HFFc6 (cell line): ENCODE measurements around the gene ZMAT3. TPM values are rescaled to one million over a fixed set of nuclear protein-coding genes. Genes with fewer than 3 reads are reported as not detected.

Source experiments
- DNase-seq: peaks from one replicate; pipeline ENCODE4 v3.0.0-alpha.2; 2018
- H3K27ac Mint-ChIP-seq: 2 replicates; pipeline ENCODE4 v1.8.0; 2020; ENCODE audit warnings: mild to moderate bottlenecking, mixed read lengths
- H3K27me3 Mint-ChIP-seq: 2 replicates; pipeline ENCODE4 v1.8.0; 2021; ENCODE audit warnings: mild to moderate bottlenecking, moderate library complexity, mixed read lengths; ENCODE audit not compliant: insufficient read depth
- H3K36me3 Mint-ChIP-seq: 2 replicates; pipeline ENCODE4 v1.8.0; 2021; ENCODE audit warnings: low read depth, mixed read lengths
- H3K4me1 Mint-ChIP-seq: 2 replicates; pipeline ENCODE4 v1.8.0; 2020; ENCODE audit warnings: low read depth, mixed read lengths
- H3K4me3 Mint-ChIP-seq: 2 replicates; pipeline ENCODE4 v1.8.0; 2020; ENCODE audit warnings: mild to moderate bottlenecking, moderate library complexity, mixed read lengths
- H3K9me3 Mint-ChIP-seq: 2 replicates; pipeline ENCODE4 v1.8.0; 2020; ENCODE audit warnings: mild to moderate bottlenecking, mixed read lengths
- total RNA-seq, 6 experiments: library from RNA; stranded (reverse); fragmentation: NEBNext Ultra II Directional; extraction: Animal tissue kit (Norgen Biotek cat#: 25700); gene quantifications; 2 replicates in 1 of 6; 3 replicates in 5 of 6; pipeline ENCODE4 v1.2.3, GENCODE V29; 2021
- TF ChIP-seq, protein P1 (sequence below): fragments of 200-600 bp; sonication (generic); IDR thresholded peaks from 2 replicates; pipeline ENCODE4 v1.5.0; 2021; ENCODE audit warnings: antibody characterized with exemption, mild to moderate bottlenecking

ZMAT3 gene
- total RNA-seq, 6 experiments from 2014 or later = 70.6 to 100 (median 83.7) TPM

DNA sequence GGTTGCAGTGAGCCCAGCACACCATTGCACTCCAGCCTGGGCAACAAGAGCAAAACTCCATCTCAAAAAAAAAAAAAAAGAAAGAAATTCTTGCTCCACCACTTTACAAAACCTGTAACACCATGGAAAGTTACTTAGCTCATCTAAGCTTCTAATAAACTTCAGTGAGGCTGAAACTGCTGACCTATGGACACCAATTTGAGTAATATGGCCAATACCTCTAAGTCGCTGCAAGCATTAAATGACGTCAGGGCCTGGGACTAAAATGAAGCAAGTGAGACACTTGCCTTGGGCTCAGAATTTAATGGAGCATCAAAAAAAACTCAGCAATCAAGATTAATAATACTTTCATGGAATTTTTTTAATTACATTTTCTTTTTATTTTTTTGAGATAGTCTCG, 42.5 kb downstream of the ZMAT3 start:
- Mint-ChIP-seq H3K4me3 (no peak overlapping the region), H3K36me3 (peaks cover 20% of the 10 kb centered on the region), H3K9me3 (no peaks in the 10 kb centered on the region), H3K27me3 (no peaks in the 10 kb centered on the region), H3K27ac (no peak overlapping the region), H3K4me1 (peaks cover 24% of the 10 kb centered on the region)
- DNase-seq = no peak
- TF ChIP-seq, protein P1, sequence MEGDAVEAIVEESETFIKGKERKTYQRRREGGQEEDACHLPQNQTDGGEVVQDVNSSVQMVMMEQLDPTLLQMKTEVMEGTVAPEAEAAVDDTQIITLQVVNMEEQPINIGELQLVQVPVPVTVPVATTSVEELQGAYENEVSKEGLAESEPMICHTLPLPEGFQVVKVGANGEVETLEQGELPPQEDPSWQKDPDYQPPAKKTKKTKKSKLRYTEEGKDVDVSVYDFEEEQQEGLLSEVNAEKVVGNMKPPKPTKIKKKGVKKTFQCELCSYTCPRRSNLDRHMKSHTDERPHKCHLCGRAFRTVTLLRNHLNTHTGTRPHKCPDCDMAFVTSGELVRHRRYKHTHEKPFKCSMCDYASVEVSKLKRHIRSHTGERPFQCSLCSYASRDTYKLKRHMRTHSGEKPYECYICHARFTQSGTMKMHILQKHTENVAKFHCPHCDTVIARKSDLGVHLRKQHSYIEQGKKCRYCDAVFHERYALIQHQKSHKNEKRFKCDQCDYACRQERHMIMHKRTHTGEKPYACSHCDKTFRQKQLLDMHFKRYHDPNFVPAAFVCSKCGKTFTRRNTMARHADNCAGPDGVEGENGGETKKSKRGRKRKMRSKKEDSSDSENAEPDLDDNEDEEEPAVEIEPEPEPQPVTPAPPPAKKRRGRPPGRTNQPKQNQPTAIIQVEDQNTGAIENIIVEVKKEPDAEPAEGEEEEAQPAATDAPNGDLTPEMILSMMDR = no peak

DNA sequence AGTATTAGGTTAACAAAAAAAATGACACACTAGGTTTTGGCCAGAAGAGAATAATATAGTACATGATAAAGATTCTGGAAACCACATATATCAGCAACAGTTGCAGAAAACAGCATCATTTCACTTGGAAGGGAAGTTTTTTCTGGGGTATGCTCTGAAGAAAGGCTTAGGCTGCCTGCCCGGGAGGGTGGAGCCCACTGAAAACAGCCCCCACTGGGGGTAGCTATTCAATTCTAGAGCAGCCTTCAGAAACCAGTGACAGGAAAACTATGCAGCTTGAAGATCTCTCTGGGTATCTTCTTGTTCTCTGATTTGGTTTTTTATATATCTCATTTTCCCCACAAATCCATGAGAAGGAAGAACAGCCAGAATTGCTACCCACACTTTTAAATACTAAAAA, 43.2 kb downstream of the ZMAT3 start:
- H3K9me3 Mint-ChIP-seq = no peaks in the 10 kb centered on the region
- H3K36me3 Mint-ChIP-seq = peaks cover 24% of the 10 kb centered on the region
- H3K4me1 Mint-ChIP-seq = peaks cover 24% of the 10 kb centered on the region
- H3K27ac Mint-ChIP-seq = no peak overlapping the region
- no peaks in the 10 kb centered on the region for H3K27me3 Mint-ChIP-seq
- no peak for DNase-seq
- no peak overlapping the region for H3K4me3 Mint-ChIP-seq
- TF ChIP-seq, protein P1 = no peak

DNA sequence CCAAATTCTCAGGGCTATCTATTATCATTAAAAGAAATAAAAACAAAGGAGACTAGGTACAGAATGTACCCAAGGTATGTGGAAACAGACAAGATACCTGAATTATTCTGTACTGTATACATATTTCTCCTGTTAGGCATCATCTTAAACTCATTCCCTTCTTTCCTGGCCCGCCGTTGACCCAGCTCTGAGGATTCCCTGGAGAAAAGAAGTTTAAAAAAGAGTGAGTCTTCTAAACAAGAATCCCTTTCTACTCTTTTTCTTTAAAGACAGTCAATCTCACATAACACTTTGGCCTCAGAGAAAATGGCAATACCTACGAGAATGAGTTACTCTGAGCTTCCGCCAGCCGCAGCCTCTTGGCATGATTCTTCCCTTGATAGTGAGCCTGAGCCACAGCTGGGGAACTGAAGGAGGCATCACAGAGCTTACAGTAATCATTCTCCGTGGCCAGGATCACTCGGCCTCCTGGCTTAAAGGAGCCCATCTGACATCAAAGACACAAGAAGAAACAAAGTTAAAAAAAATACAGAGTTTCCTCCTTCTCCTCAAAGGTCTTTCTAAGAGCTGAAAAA, 44.2 kb downstream of the ZMAT3 start:
- Mint-ChIP-seq H3K4me3 (no peak overlapping the region), H3K27ac (peak overlapping the region; percentile 75), H3K4me1 (peaks cover 24% of the 10 kb centered on the region), H3K27me3 (no peaks in the 10 kb centered on the region), H3K36me3 (peaks cover 24% of the 10 kb centered on the region), H3K9me3 (no peaks in the 10 kb centered on the region)
- DNase-seq = no peak
- TF ChIP-seq, protein P1 = no peak

DNA sequence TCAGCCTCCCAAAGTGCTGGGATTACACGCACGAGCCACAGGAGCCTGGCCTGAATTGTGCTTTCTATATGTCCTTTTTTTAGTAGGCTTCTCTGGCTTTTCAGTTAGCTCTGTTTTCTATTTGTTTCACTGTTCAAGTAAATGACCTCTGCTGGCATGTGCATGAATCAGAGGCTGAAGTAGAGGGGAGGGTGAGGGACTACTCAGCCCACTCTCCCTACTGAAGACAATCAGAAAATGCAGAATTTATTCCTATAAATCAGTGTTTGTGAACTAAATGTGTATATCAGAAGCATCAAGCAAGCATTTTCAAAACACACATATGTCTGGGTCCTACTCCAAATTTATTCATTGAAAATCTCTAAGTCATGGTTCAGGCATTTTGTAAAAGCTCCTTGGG, 45.0 kb downstream of the ZMAT3 start:
- Mint-ChIP-seq H3K27ac (peak overlapping the region; percentile 75), H3K9me3 (no peaks in the 10 kb centered on the region), H3K27me3 (no peaks in the 10 kb centered on the region), H3K4me3 (peak overlapping the region; percentile 28), H3K4me1 (peaks cover 24% of the 10 kb centered on the region), H3K36me3 (peaks cover 24% of the 10 kb centered on the region)
- DNase-seq = no peak
- TF ChIP-seq, protein P1 = no peak

DNA sequence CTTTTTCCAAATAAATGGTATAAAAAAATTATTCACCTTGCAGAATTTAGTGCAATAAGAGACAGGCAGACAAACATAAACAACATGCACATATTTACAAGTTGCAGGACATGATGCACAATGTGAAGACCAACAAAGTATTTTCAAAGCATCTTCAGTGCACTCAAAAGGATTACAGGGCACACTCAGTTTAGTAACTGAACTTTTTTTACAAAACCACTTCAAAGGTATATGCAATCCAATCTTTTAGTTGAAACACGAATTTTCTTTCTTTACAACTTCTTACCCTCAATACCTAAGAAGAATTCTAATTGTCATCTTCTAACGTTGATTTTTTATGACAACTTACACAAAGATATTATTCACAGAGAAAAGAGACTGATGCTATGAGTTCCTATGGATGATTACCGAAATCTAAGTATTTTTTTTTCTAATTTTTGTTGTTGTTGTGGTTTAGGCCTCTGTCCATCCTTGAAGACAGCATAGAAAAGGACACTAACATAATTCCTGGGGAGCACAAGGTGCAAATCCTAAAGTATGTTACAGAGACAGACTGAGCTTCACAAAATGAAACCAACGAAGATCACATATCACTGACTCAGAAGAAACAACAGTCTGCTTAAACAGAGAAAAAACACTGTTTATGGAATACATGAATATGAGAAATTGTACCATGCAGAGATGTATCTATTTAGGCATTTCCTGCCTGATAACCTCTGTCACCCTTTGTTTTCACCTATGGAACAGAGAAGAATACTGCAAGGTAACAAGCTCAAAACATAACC, 50.3 kb downstream of the ZMAT3 start:
- Mint-ChIP-seq H3K36me3 (peaks cover 23% of the 10 kb centered on the region; the same call in 1 of the 2 replicates), H3K4me3 (no peak overlapping the region), H3K9me3 (no peaks in the 10 kb centered on the region), H3K27ac (peak overlapping the region; percentile 21; the same call in 1 of the 2 replicates), H3K4me1 (peaks cover 49% of the 10 kb centered on the region), H3K27me3 (no peaks in the 10 kb centered on the region)
- no peak for DNase-seq
- TF ChIP-seq, protein P1 = no peak
